B cell (primary cell): ENCODE measurements around the gene MDFI. TPM values are rescaled to one million over a fixed set of nuclear protein-coding genes. Genes with fewer than 3 reads are reported as not detected.

Source experiments
- ATAC-seq: fragments of 200-7000 bp; cut with Tn5 transposase; one replicate; pipeline ENCODE4 v1.10.0; 2021; ENCODE audit warnings: low read depth, mild to moderate bottlenecking, moderate number of reproducible peaks, moderate library complexity
- CTCF ChIA-PET: fragments of 350-600 bp; sonication (Branson Sonifier 250); formaldehyde crosslinking; loops from one replicate; lab custom pipeline; 2021; ENCODE audit warnings: antibody characterized with exemption, inconsistent platforms; lab: Charles Lee
- POLR2A ChIA-PET: fragments of 350-600 bp; sonication (Branson Sonifier 250); formaldehyde crosslinking; loops from one replicate; lab custom pipeline; 2021; ENCODE audit warnings: antibody characterized with exemption; lab: Charles Lee
- DNase-seq: peaks from one replicate; pipeline ENCODE4 v3.0.0; 2013
- H2AFZ ChIP-seq: 2 replicates; pipeline ENCODE4 v1.6.1; 2012; ENCODE audit warnings: mild to moderate bottlenecking, low read depth, low read length; ENCODE audit not compliant: insufficient read depth, poor library complexity, severe bottlenecking
- H3K27ac ChIP-seq, 2 donors: 1 replicate in 1 of 2; 2 replicates in 1 of 2; pipeline ENCODE4 v1.5.1; 2012 to 2013; ENCODE audit warnings: low read length in 2 of 2, mild to moderate bottlenecking in 2 of 2, moderate library complexity in 1 of 2
- H3K27me3 ChIP-seq, 4 experiments: fragments of 200-600 bp in 1 of 4; sonication (generic) in 1 of 4; replicated peaks in 1 of 4; 1 replicate in 2 of 4; 2 replicates in 2 of 4; pipeline versions ENCODE4 v1.6.1 to v1.7.0; 2013 to 2016; ENCODE audit warnings: low read length in 3 of 4, mild to moderate bottlenecking in 2 of 4, mixed read lengths in 1 of 4, moderate library complexity in 1 of 4; ENCODE audit not compliant: insufficient read depth in 4 of 4, control insufficient read depth in 3 of 4; ENCODE audit errors: control extremely low read depth in 1 of 4
- H3K36me3 ChIP-seq, 2 experiments: replicated peaks in 1 of 2; 1 replicate in 1 of 2; 2 replicates in 1 of 2; pipeline versions ENCODE4 v1.6.1 to v1.7.1; 2013; ENCODE audit warnings: low read length in 1 of 2; ENCODE audit not compliant: insufficient read depth in 2 of 2, control insufficient read depth in 1 of 2; ENCODE audit errors: control extremely low read depth in 1 of 2, extremely low read depth in 1 of 2
- H3K4me1 ChIP-seq, 2 donors: fragments of 200-600 bp in 1 of 2; sonication (generic) in 1 of 2; 1 replicate in 1 of 2; 2 replicates in 1 of 2; pipeline versions ENCODE4 v1.5.1 to v1.6.1; 2013 to 2017; ENCODE audit warnings: low read length in 2 of 2; ENCODE audit not compliant: control insufficient read depth in 2 of 2, insufficient read depth in 2 of 2
- H3K4me2 ChIP-seq: replicated peaks from 2 replicates; pipeline ENCODE3; 2012; ENCODE audit warnings: mild to moderate bottlenecking, low read depth, low read length; ENCODE audit not compliant: poor library complexity, severe bottlenecking
- H3K4me3 ChIP-seq, 5 experiments: fragments of 200-600 bp in 1 of 5; sonication (generic) in 1 of 5; 1 replicate in 3 of 5; 2 replicates in 2 of 5; pipeline versions ENCODE4 v1.5.1 to v1.7.0; 2011 to 2016; ENCODE audit warnings: low read length in 4 of 5, mild to moderate bottlenecking in 4 of 5, low read depth in 2 of 5, control low read depth in 1 of 5, moderate library complexity in 1 of 5; ENCODE audit not compliant: insufficient read depth in 1 of 5; ENCODE audit errors: control extremely low read depth in 1 of 5, extremely low read depth in 1 of 5
- H3K79me2 ChIP-seq: fragments of 200-600 bp; sonication (generic); one replicate; pipeline ENCODE4 v1.6.0; 2016; ENCODE audit warnings: low read length; ENCODE audit not compliant: control insufficient read depth, insufficient read depth
- H3K9ac ChIP-seq: fragments of 200-600 bp; sonication (generic); 2 replicates; pipeline ENCODE4 v1.6.1; 2017; ENCODE audit warnings: mild to moderate bottlenecking, low read length, moderate library complexity
- H3K9me3 ChIP-seq, 3 donors: one replicate each; pipeline versions ENCODE4 v1.6.1 to v1.7.1; 2013; ENCODE audit warnings: low read length in 2 of 3; ENCODE audit not compliant: control insufficient read depth in 2 of 3, insufficient read depth in 1 of 3; ENCODE audit errors: control extremely low read depth in 1 of 3
- H4K20me1 ChIP-seq: 2 replicates; pipeline ENCODE4 v1.6.0; 2012; ENCODE audit warnings: mild to moderate bottlenecking, low read length; ENCODE audit not compliant: insufficient read depth, control insufficient read depth, poor library complexity, severe bottlenecking
- H3K27ac Mint-ChIP-seq: one replicate; pipeline ENCODE4 v1.8.0; 2021; ENCODE audit warnings: mixed read lengths
- H3K27me3 Mint-ChIP-seq: one replicate; pipeline ENCODE4 v1.8.0; 2021; ENCODE audit warnings: mixed read lengths
- H3K4me1 Mint-ChIP-seq: one replicate; pipeline ENCODE4 v1.8.0; 2021; ENCODE audit warnings: mixed read lengths
- H3K4me3 Mint-ChIP-seq: one replicate; pipeline ENCODE4 v1.8.0; 2021; ENCODE audit warnings: mixed read lengths
- H3K9me3 Mint-ChIP-seq: one replicate; pipeline ENCODE4 v1.8.0; 2022; ENCODE audit warnings: mixed read lengths; ENCODE audit not compliant: insufficient read depth
- CTCF ChIP-seq: fragments of 200-600 bp; IDR thresholded peaks from one replicate; pipeline ENCODE4 v1.8.0; 2022; ENCODE audit warnings: antibody characterized with exemption, mild to moderate bottlenecking
- EZH2 ChIP-seq: IDR thresholded peaks from 2 replicates; pipeline ENCODE4 v1.6.1; 2012; ENCODE audit warnings: borderline replicate concordance, low read depth, mild to moderate bottlenecking, moderate library complexity, low read length; ENCODE audit not compliant: insufficient read depth, poor library complexity, severe bottlenecking
- WGBS: methylation state at CpG from one replicate; pipeline ENCODE4 v1.1.5; 2013; ENCODE audit warnings: missing lambda C conversion rate; ENCODE audit not compliant: insufficient coverage; 5-methylcytosine and 5-hydroxymethylcytosine counted together
- intact Hi-C: fragments of 100-400 bp; cut with micrococcal nuclease; formaldehyde crosslinking; loops from one replicate; pipeline ENCODE4 v1.10.0; 2022
- polyA plus RNA-seq: library from polyadenylated mRNA; depleted of rRNA; stranded (reverse); fragments of >200 nt; gene quantifications from 2 replicates; pipeline ENCODE4 v1.2.3, GENCODE V29; 2012
- total RNA-seq, 2 donors: library from RNA; stranded (reverse); fragments of 120-200 nt in 1 of 2; gene quantifications; 1 replicate in 1 of 2; 2 replicates in 1 of 2; pipeline versions ENCODE4 v1.2.3 to v1.2.4, GENCODE V29; 2013 to 2022

Gene MDFI
- total and polyA plus RNA-seq, 2 donors (not counting 1 experiment from before 2014, with no cell fraction given): not detected

GRCh38 chr6:41664271-41664670 is 26.0 kb downstream of the MDFI start:
- Mint-ChIP-seq H3K4me3 (no peak overlapping the region), H3K27me3 (peaks cover 27% of the 10 kb centered on the region), H3K27ac (no peak overlapping the region), H3K9me3 (no peaks in the 10 kb centered on the region), H3K4me1 (peaks cover 3% of the 10 kb centered on the region)
- CTCF ChIA-PET: no interaction called here
- H4K20me1 ChIP-seq: no peaks in the 10 kb centered on the region
- POLR2A ChIA-PET: no interaction called here
- H3K4me1 ChIP-seq: no peaks in the 10 kb centered on the region
- H2AFZ ChIP-seq: no peak overlapping the region
- H3K4me2 ChIP-seq: no peak overlapping the region
- H3K9ac ChIP-seq: no peak overlapping the region
- peaks cover 0 to 12% (median 0%) of the 10 kb centered on the region in 4 experiments for H3K27me3 ChIP-seq
- no peaks in the 10 kb centered on the region for H3K9me3 ChIP-seq
- 93% methylated on average over 1 of the region's 5 CpGs for whole genome bisulfite sequencing
- H3K27ac ChIP-seq: no peak overlapping the region
- H3K36me3 ChIP-seq: no peaks in the 10 kb centered on the region
- ATAC-seq (no peak), DNase-seq (no peak)
- no peak for TF ChIP-seq CTCF
- TF ChIP-seq EZH2: no peak
- intact Hi-C loops: no loop called here
- H3K79me2 ChIP-seq: no peaks in the 10 kb centered on the region
- H3K4me3 ChIP-seq: no peak overlapping the region

- Histone ChIP-seq H3K9ac (no peak overlapping the region), H3K36me3 (no peaks in the 10 kb centered on the region), H4K20me1 (no peaks in the 10 kb centered on the region), H2AFZ (no peak overlapping the region), H3K4me2 (no peak overlapping the region), H3K9me3 (no peaks in the 10 kb centered on the region), H3K79me2 (no peaks in the 10 kb centered on the region), H3K4me1 (no peaks in the 10 kb centered on the region), H3K4me3 (no peak overlapping the region), H3K27ac (no peak overlapping the region), H3K27me3 (peaks cover 0 to 4% (median 1%) of the 10 kb centered on the region in 4 experiments)
- WGBS: no CpG with 5 or more reads among the region's 1 CpG
- ChIA-PET CTCF (no interaction called here), POLR2A (no interaction called here)
- H3K27me3 Mint-ChIP-seq: peaks cover 27% of the 10 kb centered on the region
- no peaks in the 10 kb centered on the region for H3K9me3 Mint-ChIP-seq
- no peak overlapping the region for H3K4me3 Mint-ChIP-seq
- ATAC-seq: no peak
- peaks cover 3% of the 10 kb centered on the region for H3K4me1 Mint-ChIP-seq
- no peak for DNase-seq
- no peak overlapping the region for H3K27ac Mint-ChIP-seq
- intact Hi-C loops: no loop called here
- no peak for TF ChIP-seq CTCF
- TF ChIP-seq EZH2: no peak
Measured at GRCh38 chr6:41667195-41667594, 28.9 kb downstream of the MDFI start.
